Activated CD8-positive, alpha-beta T cell treated with anti-CD3 and anti-CD28 coated beads for 36 hours (primary cell): ENCODE data around the gene AMPD1. TPM values are rescaled to one million over a fixed set of nuclear protein-coding genes. Genes with fewer than 3 reads are reported as not detected.

Source experiments
- ATAC-seq: fragments of 200-7000 bp; cut with Tn5 transposase; one replicate; pipeline ENCODE4 v1.10.0; 2021; ENCODE audit warnings: mild to moderate bottlenecking, moderate library complexity
- CTCF ChIA-PET: fragments of 350-600 bp; sonication (Branson Sonifier 250); formaldehyde crosslinking; loops from one replicate; lab custom pipeline; 2021; ENCODE audit warnings: antibody characterized with exemption; lab: Charles Lee
- POLR2A ChIA-PET: fragments of 350-600 bp; sonication (Branson Sonifier 250); formaldehyde crosslinking; loops from one replicate; lab custom pipeline; 2021; ENCODE audit warnings: antibody characterized with exemption; lab: Charles Lee
- DNase-seq: peaks from one replicate; pipeline ENCODE4 v3.0.0-alpha.2; 2020
- H3K27ac Mint-ChIP-seq: one replicate; pipeline ENCODE4 v1.8.0; 2021; ENCODE audit warnings: mild to moderate bottlenecking, mixed read lengths
- H3K27me3 Mint-ChIP-seq: one replicate; pipeline ENCODE4 v1.8.0; 2021; ENCODE audit warnings: mixed read lengths
- H3K36me3 Mint-ChIP-seq: one replicate; pipeline ENCODE4 v1.8.0; 2021; ENCODE audit warnings: low read depth, mixed read lengths
- H3K4me1 Mint-ChIP-seq: one replicate; pipeline ENCODE4 v1.8.0; 2021; ENCODE audit warnings: low read depth, mixed read lengths
- H3K4me3 Mint-ChIP-seq: one replicate; pipeline ENCODE4 v1.8.0; 2021; ENCODE audit warnings: mild to moderate bottlenecking, moderate library complexity, mixed read lengths
- H3K9me3 Mint-ChIP-seq: one replicate; pipeline ENCODE4 v1.8.0; 2021; ENCODE audit warnings: mixed read lengths
- CTCF ChIP-seq: fragments of 200-600 bp; IDR thresholded peaks from one replicate; pipeline ENCODE4 v1.8.0; 2022; ENCODE audit warnings: antibody characterized with exemption, mild to moderate bottlenecking
- intact Hi-C: fragments of 100-400 bp; cut with micrococcal nuclease; formaldehyde crosslinking; loops from one replicate; pipeline ENCODE4 v1.10.0; 2022
- total RNA-seq, 2 experiments: library from RNA; stranded (reverse); gene quantifications; one replicate each; pipeline ENCODE4 v1.2.3, GENCODE V29; 2021

Gene AMPD1
- total RNA-seq, 2 experiments from 2014 or later: not detected

DNA sequence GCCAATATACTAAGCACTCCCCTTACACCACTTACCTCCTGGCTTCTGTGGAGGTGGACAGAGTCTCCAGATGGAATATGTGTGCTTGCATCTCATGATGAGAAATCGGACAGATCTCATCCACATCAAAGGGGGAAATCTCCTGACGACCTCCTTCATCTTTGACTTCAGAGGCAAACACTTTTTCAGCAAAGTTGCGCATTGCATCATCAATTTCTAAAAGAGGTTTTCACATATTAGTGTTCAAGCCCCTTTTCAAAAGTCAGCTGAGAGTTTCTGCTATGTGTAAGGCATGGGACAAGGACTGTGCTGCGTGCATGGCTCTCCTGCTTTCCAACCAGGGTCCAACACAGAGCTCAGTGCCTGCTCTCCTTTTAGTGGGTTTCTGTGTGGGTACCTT is 6.8 kb downstream of the AMPD1 start:
- H3K4me3 Mint-ChIP-seq: no peak overlapping the region
- ChIA-PET CTCF (no interaction called here), POLR2A (no interaction called here)
- DNase-seq (no peak), ATAC-seq (no peak)
- no peak overlapping the region for H3K27ac Mint-ChIP-seq
- no peak for TF ChIP-seq CTCF
- no peaks in the 10 kb centered on the region for H3K9me3 Mint-ChIP-seq
- H3K36me3 Mint-ChIP-seq: no peaks in the 10 kb centered on the region
- no peaks in the 10 kb centered on the region for H3K4me1 Mint-ChIP-seq
- intact Hi-C loops: no loop called here
- peaks cover 39% of the 10 kb centered on the region for H3K27me3 Mint-ChIP-seq

- Mint-ChIP-seq H3K4me3 (no peak overlapping the region), H3K9me3 (no peaks in the 10 kb centered on the region), H3K36me3 (no peaks in the 10 kb centered on the region), H3K27me3 (peaks cover 41% of the 10 kb centered on the region), H3K4me1 (no peaks in the 10 kb centered on the region), H3K27ac (no peak overlapping the region)
- TF ChIP-seq CTCF: no peak
- intact Hi-C loops: no loop called here
- no peak for DNase-seq
- ChIA-PET POLR2A (no interaction called here), CTCF (no interaction called here)
- ATAC-seq: no peak
These were observed 9.5 kb downstream of the AMPD1 start for GRCh38 chr1:114685851-114686250.

- DNase-seq: no peak
- H3K36me3 Mint-ChIP-seq: no peaks in the 10 kb centered on the region
- H3K27ac Mint-ChIP-seq: no peak overlapping the region
- no peak for TF ChIP-seq CTCF
- peaks cover 12% of the 10 kb centered on the region for H3K27me3 Mint-ChIP-seq
- no peak overlapping the region for H3K4me3 Mint-ChIP-seq
- intact Hi-C loops: no loop called here
- H3K4me1 Mint-ChIP-seq: no peaks in the 10 kb centered on the region
- no peaks in the 10 kb centered on the region for H3K9me3 Mint-ChIP-seq
- POLR2A ChIA-PET: no interaction called here
- no peak for ATAC-seq
- CTCF ChIA-PET: no interaction called here
These were observed 17.7 kb downstream of the AMPD1 start for GRCh38 chr1:114677691-114678090.

DNA sequence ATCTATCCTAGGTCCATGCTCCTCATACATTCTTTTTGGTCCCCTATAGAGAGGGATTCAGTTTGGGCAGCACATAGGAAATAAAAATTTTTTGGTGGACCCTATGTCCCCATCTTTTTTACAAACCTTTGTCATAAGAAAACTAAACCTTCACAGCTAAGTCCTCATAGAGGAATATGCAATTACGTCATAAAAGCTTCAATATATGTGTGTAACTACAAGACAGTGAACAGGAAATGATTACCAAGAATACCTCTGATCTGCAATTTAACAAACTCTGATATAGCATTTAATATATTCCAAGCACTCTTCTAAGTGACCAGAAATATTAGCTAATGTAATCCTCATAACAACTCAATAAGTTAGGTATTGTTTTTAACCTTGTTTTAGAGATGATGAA is 19.2 kb downstream of the AMPD1 start:
- ATAC-seq (no peak), DNase-seq (no peak)
- intact Hi-C loops: no loop called here
- Mint-ChIP-seq H3K4me3 (no peak overlapping the region), H3K27ac (no peak overlapping the region), H3K9me3 (no peaks in the 10 kb centered on the region), H3K36me3 (no peaks in the 10 kb centered on the region), H3K27me3 (peaks cover 12% of the 10 kb centered on the region), H3K4me1 (no peaks in the 10 kb centered on the region)
- POLR2A ChIA-PET: interaction anchor here (0.6 kb wide), 1 partner anchor 28 kb away, joined by 3 read pairs; no protein-coding TSS in a partner anchor
- no peak for TF ChIP-seq CTCF
- CTCF ChIA-PET: no interaction called here

DNA sequence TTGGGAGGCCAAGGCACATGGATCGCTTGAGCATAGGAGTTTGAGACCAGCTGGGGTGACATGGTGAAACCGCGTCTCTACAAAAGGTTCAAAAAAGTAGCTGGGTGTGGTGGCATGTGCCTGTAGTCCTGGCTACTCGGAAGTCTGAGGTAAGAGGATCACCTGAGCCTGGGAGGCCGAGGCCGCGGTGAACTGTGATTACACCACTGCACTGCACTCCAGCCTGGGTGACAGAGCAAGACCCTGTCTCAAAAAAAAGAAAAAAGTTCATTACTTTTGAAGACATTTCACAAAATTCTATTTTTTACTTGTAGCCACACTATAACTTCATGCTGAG is 23.4 kb downstream of the AMPD1 start:
- DNase-seq: no peak
- TF ChIP-seq CTCF: no peak
- Mint-ChIP-seq H3K4me3 (no peak overlapping the region), H3K27me3 (peaks cover 10% of the 10 kb centered on the region), H3K27ac (no peak overlapping the region), H3K36me3 (no peaks in the 10 kb centered on the region), H3K9me3 (no peaks in the 10 kb centered on the region), H3K4me1 (peaks cover 10% of the 10 kb centered on the region)
- ChIA-PET CTCF (interaction anchor here (0.6 to 2.6 kb wide), 7 partner anchors 9 to 326 kb away, joined by 3 to 13 read pairs (median 4); no protein-coding TSS in a partner anchor), POLR2A (no interaction called here)
- intact Hi-C loops: no loop called here
- no peak for ATAC-seq
